ENCODE data around the gene ANKRD52. TPM values are rescaled to one million over a fixed set of nuclear protein-coding genes. Genes with fewer than 3 reads are reported as not detected.

ANKRD52 gene
- polyA plus RNA-seq, 2 of the 4 experiments (the other 2 are of a cell fraction): 26.1 to 48.7 TPM

GRCh38 chr12:56189918-56190694 lies 68.1 kb downstream of the ANKRD52 start (continued):
- TF ChIP-seq ATOH8 (CRISPR knock-in tag; IDR thresholded peaks at IDR 0.05; ENCODE audit: low read depth): no peak
- no peak for TF ChIP-seq REST (IDR thresholded peaks at IDR 0.05)
- TF ChIP-seq BCL3 (IDR thresholded peaks at IDR 0.05): no peak
- no peak for TF ChIP-seq RCOR1 (IDR thresholded peaks at IDR 0.05; ENCODE audit: low read depth, low read length)
- no peak; the same call in 1 of the 2 replicates for TF ChIP-seq EHF (CRISPR knock-in tag; IDR thresholded peaks at IDR 0.05)
- TF ChIP-seq TFCP2L1 (CRISPR knock-in tag; IDR thresholded peaks at IDR 0.05): no peak
- no peak for TF ChIP-seq RAD21 (conservative IDR thresholded peaks at IDR 0.05 in 1 of 2, IDR thresholded peaks at IDR 0.05 in 1 of 2)
- peak; percentile 54; the same call in 1 of the 2 replicates for TF ChIP-seq MAX (IDR thresholded peaks at IDR 0.05)
- no peak for TF ChIP-seq BHLHE40 (IDR thresholded peaks at IDR 0.05; ENCODE audit: low read depth, low read length)
- TF ChIP-seq MYC (IDR thresholded peaks at IDR 0.05; ENCODE audit: borderline replicate concordance, low read length): peak; percentile 45; the same call in 1 of the 2 replicates
- no peak for TF ChIP-seq JUNB (IDR thresholded peaks at IDR 0.05)
- no peak for TF ChIP-seq EP300 (IDR thresholded peaks at IDR 0.05)
- no peak for TF ChIP-seq MAZ (IDR thresholded peaks at IDR 0.05; ENCODE audit: borderline replicate concordance, low read depth, low read length)
- TF ChIP-seq ZNF302 (CRISPR knock-in tag; IDR thresholded peaks at IDR 0.05): no peak
- no peak for TF ChIP-seq CTCF (IDR thresholded peaks at IDR 0.05)
- no peak for TF ChIP-seq NPAS2 (CRISPR knock-in tag; IDR thresholded peaks at IDR 0.05; ENCODE audit: borderline replicate concordance)
- TF ChIP-seq HMGXB4 (CRISPR knock-in tag; IDR thresholded peaks at IDR 0.05; ENCODE audit: borderline replicate concordance): peak; percentile 88
- TF ChIP-seq MAFK (IDR thresholded peaks at IDR 0.05; ENCODE audit: partially characterized antibody): no peak
- no peak for TF ChIP-seq PBX3 (IDR thresholded peaks at IDR 0.05)
- TF ChIP-seq CEBPB (IDR thresholded peaks at IDR 0.05): no peak
- no peak for TF ChIP-seq EHMT2 (IDR thresholded peaks at IDR 0.05; ENCODE audit: low read depth)
- no peak for TF ChIP-seq HOXB5 (CRISPR knock-in tag; IDR thresholded peaks at IDR 0.05)
- peak; percentile 30; the same call in 1 of the 2 replicates for TF ChIP-seq POLR2A (IDR thresholded peaks at IDR 0.05; ENCODE audit: low read length)
- 0 out of 3 replicates have a peak, but pooled peaks have one; percentile 15 for TF ChIP-seq SMC3 (IDR thresholded peaks at IDR 0.05)
- TF ChIP-seq CHD4 (IDR thresholded peaks at IDR 0.05; ENCODE audit: borderline replicate concordance): no peak
- no peak for TF ChIP-seq FOSL2 (IDR thresholded peaks at IDR 0.05)
- TF ChIP-seq FOSL2 (CRISPR knock-in tag; IDR thresholded peaks at IDR 0.05): no peak

Measured in A549 (cell line).